ENCODE results near the gene SCG3. TPM values are rescaled to one million over a fixed set of nuclear protein-coding genes. Genes with fewer than 3 reads are reported as not detected.

The SCG3 gene
- polyA plus RNA-seq, 1 of the 3 experiments (the other 2 are of a cell fraction) = 0.16 TPM

DNA sequence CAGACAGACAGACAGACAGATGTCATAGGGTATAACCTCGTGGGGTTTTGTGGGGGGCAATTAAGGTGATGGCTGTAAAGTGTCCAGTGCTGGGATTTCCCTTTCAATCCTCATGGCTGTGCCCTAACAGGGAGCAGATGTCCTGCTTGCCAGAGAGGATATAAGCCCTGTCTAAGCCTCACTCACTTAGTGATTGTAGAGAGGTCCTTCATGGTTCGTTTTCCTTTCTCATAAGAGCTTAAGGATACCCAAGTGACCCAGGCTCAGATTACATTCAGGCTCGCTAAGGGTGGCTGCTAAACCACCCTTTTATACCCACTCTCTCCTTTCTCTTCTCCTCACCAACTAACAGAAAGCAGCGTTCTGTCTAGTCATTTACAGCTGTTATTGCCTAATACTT is 36.9 kb downstream of the SCG3 start:
- no peak for TF ChIP-seq SMC3 (IDR thresholded peaks at IDR 0.05; ENCODE audit: low read depth, low read length)
- TF ChIP-seq, protein P1, sequence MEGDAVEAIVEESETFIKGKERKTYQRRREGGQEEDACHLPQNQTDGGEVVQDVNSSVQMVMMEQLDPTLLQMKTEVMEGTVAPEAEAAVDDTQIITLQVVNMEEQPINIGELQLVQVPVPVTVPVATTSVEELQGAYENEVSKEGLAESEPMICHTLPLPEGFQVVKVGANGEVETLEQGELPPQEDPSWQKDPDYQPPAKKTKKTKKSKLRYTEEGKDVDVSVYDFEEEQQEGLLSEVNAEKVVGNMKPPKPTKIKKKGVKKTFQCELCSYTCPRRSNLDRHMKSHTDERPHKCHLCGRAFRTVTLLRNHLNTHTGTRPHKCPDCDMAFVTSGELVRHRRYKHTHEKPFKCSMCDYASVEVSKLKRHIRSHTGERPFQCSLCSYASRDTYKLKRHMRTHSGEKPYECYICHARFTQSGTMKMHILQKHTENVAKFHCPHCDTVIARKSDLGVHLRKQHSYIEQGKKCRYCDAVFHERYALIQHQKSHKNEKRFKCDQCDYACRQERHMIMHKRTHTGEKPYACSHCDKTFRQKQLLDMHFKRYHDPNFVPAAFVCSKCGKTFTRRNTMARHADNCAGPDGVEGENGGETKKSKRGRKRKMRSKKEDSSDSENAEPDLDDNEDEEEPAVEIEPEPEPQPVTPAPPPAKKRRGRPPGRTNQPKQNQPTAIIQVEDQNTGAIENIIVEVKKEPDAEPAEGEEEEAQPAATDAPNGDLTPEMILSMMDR (IDR thresholded peaks at IDR 0.05) = no peak
- TF ChIP-seq, protein P2, sequence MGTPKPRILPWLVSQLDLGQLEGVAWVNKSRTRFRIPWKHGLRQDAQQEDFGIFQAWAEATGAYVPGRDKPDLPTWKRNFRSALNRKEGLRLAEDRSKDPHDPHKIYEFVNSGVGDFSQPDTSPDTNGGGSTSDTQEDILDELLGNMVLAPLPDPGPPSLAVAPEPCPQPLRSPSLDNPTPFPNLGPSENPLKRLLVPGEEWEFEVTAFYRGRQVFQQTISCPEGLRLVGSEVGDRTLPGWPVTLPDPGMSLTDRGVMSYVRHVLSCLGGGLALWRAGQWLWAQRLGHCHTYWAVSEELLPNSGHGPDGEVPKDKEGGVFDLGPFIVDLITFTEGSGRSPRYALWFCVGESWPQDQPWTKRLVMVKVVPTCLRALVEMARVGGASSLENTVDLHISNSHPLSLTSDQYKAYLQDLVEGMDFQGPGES (IDR thresholded peaks at IDR 0.05; ENCODE audit: low read depth, low read length) = no peak
- no peak overlapping the region for H3K4me3 ChIP-seq (ENCODE audit: low read depth in 2 of 2, low read length in 1 of 2)
- no peaks in the 10 kb centered on the region for H3K9me3 ChIP-seq
- peaks cover 5 to 27% of the 10 kb centered on the region in 2 experiments for H3K36me3 ChIP-seq (replicated peaks in 1 of 2; ENCODE audit: control insufficient read depth in 1 of 2, insufficient read depth in 2 of 2, low read length in 1 of 2)
- POLR2A ChIA-PET = no interaction called here
- 64% methylated on average over 4 of the region's 4 CpGs for whole genome bisulfite sequencing (ENCODE audit: low lambda C conversion rate)
- no peak overlapping the region for H3K4me2 ChIP-seq
- H3K9ac ChIP-seq = no peak overlapping the region
- no peak for DNase-seq
- peaks cover 0 to 10% of the 10 kb centered on the region in 2 experiments; a peak in 2 of 4 replicates for H3K4me1 ChIP-seq (ENCODE audit: control insufficient read depth in 1 of 2, insufficient read depth in 2 of 2, low read depth in 1 of 2, low read length in 1 of 2)
- no peaks in the 10 kb centered on the region for H3K27me3 ChIP-seq (ENCODE audit: insufficient read depth)
- no peaks in the 10 kb centered on the region for H4K20me1 ChIP-seq (ENCODE audit: insufficient read depth)
- peaks cover 4% of the 10 kb centered on the region for H3F3A ChIP-seq (replicated peaks; ENCODE audit: insufficient read depth)
- no peaks in the 10 kb centered on the region for H3K79me2 ChIP-seq (ENCODE audit: insufficient read depth)
- no peak overlapping the region for H3K27ac ChIP-seq (ENCODE audit: low read depth in 2 of 2, low read length in 1 of 2)
- H3K9me2 ChIP-seq = no peaks in the 10 kb centered on the region
- no peak overlapping the region for H2AFZ ChIP-seq (ENCODE audit: low read depth)
- CTCF ChIA-PET = interaction anchor here (0.9 to 3.5 kb wide), 2 partner anchors 58 to 68 kb away, joined by 3 to 9 read pairs; no protein-coding TSS in a partner anchor

- CTCF ChIA-PET = interaction anchor here (0.9 to 3.5 kb wide), 2 partner anchors 58 to 69 kb away, joined by 3 to 9 read pairs; no protein-coding TSS in a partner anchor
- Histone ChIP-seq H3K4me3 (ENCODE audit: low read depth in 2 of 2, low read length in 1 of 2) (no peak overlapping the region), H4K20me1 (ENCODE audit: insufficient read depth) (no peaks in the 10 kb centered on the region), H3K9me2 (no peaks in the 10 kb centered on the region), H3K9me3 (no peaks in the 10 kb centered on the region), H3K4me1 (ENCODE audit: control insufficient read depth in 1 of 2, insufficient read depth in 2 of 2, low read depth in 1 of 2, low read length in 1 of 2) (peaks cover 0 to 9% of the 10 kb centered on the region in 2 experiments; a peak in 2 of 4 replicates), H3F3A (replicated peaks; ENCODE audit: insufficient read depth) (peaks cover 4% of the 10 kb centered on the region), H2AFZ (ENCODE audit: low read depth) (no peak overlapping the region), H3K4me2 (no peak overlapping the region), H3K27ac (ENCODE audit: low read depth in 2 of 2, low read length in 1 of 2) (no peak overlapping the region; a peak in 1 of 4 replicates), H3K27me3 (ENCODE audit: insufficient read depth) (no peaks in the 10 kb centered on the region), H3K36me3 (replicated peaks in 1 of 2; ENCODE audit: control insufficient read depth in 1 of 2, insufficient read depth in 2 of 2, low read length in 1 of 2) (peaks cover 7 to 29% of the 10 kb centered on the region in 2 experiments), H3K9ac (no peak overlapping the region), H3K79me2 (ENCODE audit: insufficient read depth) (no peaks in the 10 kb centered on the region)
- WGBS (ENCODE audit: low lambda C conversion rate) = 93% methylated on average over 3 of the region's 3 CpGs
- no peak for DNase-seq
- TF ChIP-seq MEF2A (IDR thresholded peaks at IDR 0.05; ENCODE audit: borderline replicate concordance, low read depth) (no peak), POLR2AphosphoS5 (IDR thresholded peaks at IDR 0.05; ENCODE audit: low read depth, low read length) (no peak), GATA2 (CRISPR knock-in tag; IDR thresholded peaks at IDR 0.05) (no peak), RXRA (IDR thresholded peaks at IDR 0.05; ENCODE audit: borderline replicate concordance, low read depth) (no peak)
- TF ChIP-seq, protein P3, sequence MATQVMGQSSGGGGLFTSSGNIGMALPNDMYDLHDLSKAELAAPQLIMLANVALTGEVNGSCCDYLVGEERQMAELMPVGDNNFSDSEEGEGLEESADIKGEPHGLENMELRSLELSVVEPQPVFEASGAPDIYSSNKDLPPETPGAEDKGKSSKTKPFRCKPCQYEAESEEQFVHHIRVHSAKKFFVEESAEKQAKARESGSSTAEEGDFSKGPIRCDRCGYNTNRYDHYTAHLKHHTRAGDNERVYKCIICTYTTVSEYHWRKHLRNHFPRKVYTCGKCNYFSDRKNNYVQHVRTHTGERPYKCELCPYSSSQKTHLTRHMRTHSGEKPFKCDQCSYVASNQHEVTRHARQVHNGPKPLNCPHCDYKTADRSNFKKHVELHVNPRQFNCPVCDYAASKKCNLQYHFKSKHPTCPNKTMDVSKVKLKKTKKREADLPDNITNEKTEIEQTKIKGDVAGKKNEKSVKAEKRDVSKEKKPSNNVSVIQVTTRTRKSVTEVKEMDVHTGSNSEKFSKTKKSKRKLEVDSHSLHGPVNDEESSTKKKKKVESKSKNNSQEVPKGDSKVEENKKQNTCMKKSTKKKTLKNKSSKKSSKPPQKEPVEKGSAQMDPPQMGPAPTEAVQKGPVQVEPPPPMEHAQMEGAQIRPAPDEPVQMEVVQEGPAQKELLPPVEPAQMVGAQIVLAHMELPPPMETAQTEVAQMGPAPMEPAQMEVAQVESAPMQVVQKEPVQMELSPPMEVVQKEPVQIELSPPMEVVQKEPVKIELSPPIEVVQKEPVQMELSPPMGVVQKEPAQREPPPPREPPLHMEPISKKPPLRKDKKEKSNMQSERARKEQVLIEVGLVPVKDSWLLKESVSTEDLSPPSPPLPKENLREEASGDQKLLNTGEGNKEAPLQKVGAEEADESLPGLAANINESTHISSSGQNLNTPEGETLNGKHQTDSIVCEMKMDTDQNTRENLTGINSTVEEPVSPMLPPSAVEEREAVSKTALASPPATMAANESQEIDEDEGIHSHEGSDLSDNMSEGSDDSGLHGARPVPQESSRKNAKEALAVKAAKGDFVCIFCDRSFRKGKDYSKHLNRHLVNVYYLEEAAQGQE (IDR thresholded peaks at IDR 0.05; ENCODE audit: low read depth, low read length) = no peak
- POLR2A ChIA-PET = no interaction called here
Measured at GRCh38 chr15:51718746-51719145, 37.4 kb downstream of the SCG3 start.
